IPS DF 4.7 (cell line): ENCODE data around the gene TBPL1.

Experiments used
- DNase-seq: peaks from one replicate; pipeline ENCODE4 v3.0.0-alpha.2; 2013; ENCODE audit warnings: low spot score; ENCODE audit errors: extremely low read depth

TBPL1 gene

DNA sequence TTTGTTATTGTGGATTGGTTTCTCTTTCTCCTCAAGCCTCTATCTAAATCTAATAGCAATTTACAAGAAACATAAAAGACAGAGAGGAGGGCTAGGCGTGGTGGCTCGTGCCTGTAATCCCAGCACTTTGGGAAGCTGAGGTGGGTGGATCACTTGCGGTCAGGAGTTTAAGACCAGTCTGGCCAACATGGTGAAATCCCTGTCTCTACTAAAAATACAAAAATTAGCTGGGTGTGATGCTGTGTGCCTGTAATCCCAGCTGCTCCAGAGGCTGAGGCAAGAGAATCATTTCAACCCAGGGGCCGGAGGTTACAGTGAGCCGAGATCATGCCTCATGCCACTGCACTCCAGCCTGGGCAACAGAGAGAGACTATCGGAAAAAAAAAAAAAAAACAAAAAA is 52.8 kb downstream of the TBPL1 start:
- no peak for DNase-seq

DNA sequence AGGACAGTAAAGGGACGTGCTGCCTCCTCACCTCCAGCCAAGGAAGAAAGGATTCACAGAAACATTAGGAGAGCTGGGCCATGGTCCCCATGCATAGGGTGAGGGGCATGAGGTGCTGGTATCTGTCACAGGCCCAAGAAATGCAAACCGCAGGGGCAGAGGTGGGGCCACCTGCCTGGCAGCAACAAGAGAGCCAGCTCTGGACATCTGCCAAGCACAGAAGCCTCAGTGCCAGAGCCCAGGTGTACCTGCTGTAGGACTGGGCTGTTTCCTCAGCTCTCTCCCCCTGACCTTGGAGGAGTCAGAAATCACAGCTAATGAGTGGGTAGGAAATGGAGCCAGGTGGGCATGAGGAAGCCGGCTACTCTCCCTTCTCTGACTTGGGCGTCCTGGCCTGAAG is 54.1 kb downstream of the TBPL1 start:
- no peak for DNase-seq

DNA sequence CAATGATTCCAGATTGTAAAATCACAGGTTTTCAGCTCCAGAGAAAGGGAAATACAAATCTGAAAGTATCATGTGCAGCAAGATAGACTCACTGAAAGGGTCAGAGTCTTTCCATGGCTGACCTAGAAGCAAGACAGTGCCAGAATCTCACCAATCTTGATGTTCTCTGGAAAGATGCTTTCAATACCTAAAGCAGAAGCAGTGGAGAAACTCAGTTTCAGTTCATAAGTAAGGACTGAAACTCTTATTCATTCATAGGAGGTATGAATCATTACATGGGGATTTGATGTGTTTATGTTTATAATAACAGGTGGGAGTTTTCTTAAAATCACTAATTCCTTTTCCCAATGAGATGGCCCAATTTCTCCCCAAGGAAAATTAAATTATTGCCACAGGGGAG is 56.9 kb downstream of the TBPL1 start:
- DNase-seq, result no peak

DNA sequence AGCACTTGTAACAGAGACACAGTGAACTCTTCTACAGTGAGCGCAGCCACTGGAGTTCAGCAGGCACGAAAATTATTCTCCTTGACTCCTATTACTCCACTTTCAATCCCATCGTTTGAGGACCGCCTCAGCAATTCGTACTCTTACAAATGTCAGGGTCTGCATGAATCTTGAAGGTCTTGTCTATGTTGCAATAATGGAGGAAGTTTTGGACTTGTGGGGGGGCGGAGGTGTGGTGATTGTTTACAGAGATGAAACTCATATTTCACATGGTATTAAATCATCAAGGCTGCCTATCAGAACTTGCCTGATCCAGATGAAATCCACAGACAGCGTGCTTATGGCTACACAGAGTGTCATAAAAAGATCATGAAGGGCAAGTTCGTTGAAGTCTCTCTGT is 57.4 kb downstream of the TBPL1 start:
- DNase-seq, result no peak

DNA sequence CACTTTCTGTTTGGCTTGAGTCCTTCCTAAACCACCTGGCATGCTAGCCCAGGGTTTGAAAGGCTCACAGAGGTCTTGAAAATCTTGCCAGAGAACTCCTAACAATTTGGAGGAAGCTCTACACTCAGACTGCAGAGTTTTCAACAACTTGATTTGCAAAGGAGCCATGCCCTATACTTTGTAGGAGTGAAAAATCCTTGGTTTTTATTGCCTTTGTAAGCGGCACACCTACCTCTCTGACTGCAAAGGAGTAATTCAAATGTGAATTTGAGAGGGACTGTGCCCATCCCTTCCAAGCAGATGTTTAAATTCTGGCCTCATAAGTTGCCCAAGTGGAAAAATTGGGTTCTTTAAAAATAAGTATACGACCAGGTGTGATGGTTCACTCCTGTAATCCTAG is 58.0 kb downstream of the TBPL1 start:
- no peak for DNase-seq

DNA sequence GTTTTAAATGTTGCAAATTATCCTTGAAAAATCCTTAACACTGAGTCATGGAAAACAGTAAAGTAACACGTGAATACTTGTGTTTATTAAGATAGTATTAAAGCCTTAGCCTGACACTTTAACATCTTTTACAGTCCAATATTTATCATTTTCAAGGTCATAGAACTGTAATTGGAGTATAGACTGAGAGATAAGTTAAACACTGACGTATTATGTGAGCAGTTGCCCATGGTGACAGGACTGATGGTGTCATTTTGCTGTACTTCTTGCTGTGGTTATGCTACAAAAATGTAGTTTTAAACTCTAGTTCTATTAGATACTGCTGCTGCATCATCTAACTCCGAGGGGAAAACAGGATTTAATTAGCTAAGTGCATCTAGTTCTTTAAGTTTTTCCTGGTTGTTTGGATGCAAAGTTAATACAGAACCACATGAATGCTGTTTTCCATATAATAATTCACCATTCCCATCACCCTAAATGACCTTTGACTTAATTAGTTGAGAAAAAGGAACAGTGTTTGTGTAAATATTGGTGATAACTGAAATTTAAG is 61.6 kb downstream of the TBPL1 start:
- no peak for DNase-seq

DNA sequence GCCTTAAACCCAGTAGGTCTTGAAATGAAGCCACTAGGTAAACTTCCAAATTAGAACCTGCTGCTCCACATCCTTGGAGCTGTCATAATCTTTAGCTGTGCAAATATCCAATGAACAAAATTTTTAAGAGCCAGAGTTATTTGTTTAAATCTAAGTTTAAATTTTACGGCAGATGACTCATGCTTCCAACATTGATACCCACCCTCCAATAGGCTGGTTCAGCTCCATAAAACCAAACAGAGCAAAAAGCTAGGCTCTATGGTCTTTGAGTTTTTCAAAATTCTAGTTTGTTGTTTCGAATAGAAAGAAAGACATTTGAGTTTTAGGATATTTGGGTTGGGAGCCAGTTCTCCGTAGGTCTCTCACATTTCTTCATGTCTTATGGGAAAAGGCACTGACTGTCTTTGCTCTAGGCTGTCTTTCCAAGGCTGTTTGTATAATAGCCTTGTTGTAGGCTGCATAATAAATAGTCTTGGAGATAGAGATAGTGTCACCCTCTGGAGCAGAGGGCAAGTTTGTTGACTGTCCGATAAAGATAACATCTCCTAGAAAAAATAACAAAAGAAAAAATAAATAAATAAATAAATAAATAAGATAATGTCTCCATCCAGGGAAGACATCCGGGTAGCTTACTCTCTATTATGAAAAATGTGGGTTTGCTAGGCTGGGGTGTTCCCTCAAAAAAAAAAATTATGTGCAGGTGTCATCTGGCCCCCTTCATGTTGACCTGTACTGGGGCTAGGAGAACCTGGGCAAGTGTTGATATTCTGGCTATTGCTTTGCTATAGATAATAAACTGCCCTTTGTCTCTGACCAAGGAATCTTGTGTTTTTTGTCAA is 62.9 kb downstream of the TBPL1 start:
- no peak for DNase-seq

DNA sequence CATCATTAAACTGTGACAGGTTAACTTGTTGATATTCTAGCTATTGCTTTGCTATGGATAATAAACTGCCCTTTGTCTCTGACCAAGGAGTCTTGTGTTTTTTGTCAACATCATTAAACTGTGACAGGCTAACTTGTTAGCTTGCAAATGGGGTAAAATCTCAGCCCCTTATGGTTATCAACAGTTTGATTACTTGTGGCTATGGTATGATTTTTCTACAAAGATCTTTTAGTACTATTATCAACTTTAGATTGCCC is 63.5 kb downstream of the TBPL1 start:
- no peak for DNase-seq

DNA sequence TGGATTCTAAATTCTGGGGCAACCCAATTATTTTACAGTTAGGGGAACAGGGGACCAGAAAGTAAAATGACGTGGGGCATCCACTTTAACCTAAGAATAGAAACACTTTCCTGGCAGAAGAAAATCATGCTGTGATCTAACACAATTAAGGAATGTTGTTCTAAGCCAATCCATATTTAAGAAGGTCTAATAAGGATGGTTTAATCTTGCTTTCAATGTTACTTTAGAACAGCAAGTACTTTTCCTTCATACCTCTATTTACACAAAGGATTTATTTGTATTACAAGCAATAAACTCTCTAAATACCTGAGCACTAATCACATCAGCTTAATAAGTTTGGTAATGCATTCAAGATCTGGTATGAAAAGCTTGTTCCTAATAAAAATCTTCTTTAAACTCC is 67.0 kb downstream of the TBPL1 start:
- DNase-seq, result no peak

DNA sequence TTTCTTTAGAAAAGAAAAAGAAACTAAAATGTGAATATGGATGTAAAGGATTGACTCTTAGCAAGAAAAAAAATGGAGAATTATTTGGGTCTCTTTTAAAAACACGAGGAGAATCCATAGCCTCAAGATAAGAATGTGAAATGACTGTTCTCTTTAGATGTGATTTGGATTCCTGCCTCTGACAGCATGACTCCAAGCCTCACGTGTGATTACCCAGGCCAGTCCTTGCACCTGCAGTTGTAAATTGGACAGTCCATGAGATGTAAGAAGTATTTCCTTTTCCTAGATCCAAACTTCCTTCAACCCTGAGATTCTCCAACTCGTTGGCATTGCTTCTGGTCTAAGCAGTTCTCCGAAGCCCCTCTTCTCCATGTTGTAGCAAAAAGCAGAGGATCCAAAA is 67.5 kb downstream of the TBPL1 start:
- no peak for DNase-seq

DNA sequence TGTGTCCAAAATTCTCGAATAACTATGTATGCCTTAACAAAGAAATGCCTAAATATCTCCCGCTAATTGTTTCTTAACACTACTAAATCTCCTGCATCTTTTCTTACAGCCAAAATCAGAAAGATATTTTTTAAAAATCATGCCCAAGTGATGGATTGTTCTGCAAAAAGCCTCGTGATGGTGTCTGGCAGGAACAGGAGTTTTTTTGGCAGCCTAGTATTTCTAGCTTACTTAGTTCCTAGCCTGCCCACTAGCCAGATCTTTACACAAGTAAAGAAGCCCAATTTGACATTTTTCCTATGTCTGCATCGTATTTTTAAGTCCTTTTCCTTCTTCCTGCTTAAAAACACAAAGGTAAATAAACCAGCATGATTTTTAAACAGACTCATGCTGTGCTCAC is 67.9 kb downstream of the TBPL1 start:
- no peak for DNase-seq

DNA sequence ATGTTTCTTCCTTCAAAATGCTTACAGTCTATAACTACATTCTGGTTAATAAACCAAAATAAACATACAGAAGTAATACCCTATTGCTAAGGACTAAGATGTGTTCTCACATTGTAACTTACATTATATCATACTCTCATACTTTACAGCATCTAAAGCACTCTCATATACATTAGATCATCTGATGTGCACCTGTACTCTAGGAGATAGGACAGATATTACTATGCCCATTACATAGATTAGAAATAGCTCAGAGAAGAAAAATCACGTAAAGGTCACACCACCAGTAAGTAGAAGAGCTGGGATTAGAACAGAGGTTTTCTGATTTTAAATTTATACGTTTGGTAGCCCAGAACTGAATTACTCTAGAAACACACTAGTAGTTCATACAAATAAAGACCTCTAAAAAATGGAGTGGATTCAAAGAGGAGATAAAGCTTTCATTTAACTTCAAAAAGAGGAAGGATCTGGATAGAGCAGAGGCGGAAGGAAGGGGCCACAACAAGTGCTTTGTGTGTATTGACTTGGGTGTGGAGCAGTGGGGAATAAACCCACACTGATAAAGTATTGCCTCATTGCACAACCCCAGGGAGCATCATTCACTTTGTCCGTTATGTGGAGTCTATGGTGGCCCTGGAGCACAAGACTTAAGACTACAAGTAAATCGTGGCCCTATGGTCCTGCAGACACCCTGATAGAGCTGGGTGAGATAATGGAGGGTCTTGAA is 68.5 kb downstream of the TBPL1 start:
- no peak for DNase-seq

DNA sequence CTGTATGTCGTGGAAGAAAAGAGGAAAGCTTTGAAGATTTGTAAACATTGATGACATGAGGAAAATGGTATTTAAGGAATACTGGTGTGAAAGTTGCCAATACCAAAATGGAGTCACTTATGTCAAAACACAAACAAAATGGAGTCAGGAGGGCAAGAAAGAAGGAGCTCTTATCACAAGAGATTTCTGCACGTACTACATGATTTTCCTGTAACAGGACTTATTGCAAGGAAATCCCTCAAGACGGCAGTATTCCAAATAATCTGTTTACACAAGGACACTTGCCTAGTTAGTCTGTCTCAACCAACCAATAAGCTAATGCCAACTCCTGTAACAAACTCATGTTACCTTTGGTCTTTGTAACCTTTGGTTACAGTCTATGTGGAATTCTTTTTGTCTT is 69.6 kb downstream of the TBPL1 start:
- no peak for DNase-seq

DNA sequence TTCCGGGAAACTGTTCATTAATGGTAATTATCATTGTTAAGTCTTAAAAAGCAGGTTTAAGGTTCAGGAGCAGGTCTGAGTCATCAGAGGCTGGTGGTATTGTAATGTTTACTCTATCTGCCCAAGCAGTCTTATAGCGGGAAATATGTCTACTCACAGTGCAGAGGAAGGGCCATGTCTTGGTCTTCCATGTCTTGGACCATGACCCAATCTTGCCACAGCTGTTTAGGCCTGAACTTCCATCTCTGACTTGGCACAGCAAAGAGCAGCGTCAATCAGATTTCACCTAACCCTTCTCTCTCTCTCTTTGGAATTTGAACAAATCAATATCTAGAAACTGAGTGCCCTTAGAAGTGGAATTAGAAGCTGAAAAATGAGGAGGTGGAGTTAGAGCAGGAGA is 73.6 kb downstream of the TBPL1 start:
- no peak for DNase-seq

DNA sequence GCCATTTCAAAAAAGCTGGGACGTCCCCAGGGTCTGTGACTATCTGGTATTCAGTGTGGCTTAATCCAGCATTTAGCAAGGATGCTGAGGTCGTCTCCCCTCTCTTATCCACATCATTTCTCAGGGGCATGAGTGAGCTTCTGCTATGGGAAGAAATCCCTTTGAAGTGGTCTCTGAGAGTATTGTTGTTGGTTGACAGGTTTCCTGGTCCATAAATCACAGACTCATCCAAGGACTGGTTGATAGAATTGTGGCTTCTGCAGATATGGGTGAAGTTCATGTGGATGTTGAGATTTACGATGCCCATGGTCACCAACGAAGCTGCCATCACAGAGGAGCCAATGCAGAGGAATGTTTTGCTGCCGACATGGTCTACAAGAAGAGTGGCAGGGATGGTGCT is 75.4 kb downstream of the TBPL1 start:
- no peak for DNase-seq

DNA sequence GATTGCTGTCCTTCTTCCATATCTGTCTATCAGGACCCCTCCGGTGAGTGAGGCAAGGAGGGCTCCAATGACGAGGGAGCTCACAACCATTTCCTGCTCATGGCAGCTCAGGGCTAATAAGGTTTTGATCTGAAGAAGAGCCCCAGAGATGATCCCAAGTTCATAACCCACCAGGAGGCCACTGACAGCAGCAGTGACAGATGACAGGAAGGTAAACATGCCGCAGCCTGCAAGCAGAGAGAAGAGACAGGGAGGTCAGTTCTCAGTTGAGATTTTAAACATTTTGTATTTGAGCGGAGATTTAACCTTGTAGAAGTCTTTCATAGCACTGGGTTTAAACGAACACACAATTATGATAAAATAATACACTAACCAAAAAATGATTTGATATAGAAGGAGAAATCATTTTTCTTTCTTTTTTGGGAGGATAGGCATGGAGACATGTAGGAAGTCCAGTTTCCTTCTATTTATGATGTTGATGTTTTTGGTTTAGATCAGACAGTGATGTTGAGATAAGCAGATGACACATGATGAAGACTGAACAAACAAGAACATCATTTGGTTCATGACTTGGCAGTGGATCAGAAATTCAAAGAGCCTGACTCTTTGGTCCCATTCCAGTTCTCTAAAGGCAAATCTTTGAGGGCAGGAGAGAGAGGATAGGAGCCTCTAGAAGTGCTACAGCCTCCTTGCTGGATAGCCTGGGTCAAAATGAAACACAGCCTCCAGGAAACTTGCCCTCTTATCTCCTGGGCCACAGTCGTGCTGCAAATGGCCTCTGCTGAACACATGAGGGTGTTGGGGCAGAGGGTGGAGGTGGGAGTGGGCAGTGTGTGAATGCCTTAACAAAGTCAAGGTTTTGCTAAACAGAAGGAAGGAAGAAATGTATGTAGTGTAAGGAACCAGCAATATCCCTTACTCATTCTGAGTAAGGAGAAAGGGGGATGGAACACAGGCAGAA is 76.8 kb downstream of the TBPL1 start:
- no peak for DNase-seq

DNA sequence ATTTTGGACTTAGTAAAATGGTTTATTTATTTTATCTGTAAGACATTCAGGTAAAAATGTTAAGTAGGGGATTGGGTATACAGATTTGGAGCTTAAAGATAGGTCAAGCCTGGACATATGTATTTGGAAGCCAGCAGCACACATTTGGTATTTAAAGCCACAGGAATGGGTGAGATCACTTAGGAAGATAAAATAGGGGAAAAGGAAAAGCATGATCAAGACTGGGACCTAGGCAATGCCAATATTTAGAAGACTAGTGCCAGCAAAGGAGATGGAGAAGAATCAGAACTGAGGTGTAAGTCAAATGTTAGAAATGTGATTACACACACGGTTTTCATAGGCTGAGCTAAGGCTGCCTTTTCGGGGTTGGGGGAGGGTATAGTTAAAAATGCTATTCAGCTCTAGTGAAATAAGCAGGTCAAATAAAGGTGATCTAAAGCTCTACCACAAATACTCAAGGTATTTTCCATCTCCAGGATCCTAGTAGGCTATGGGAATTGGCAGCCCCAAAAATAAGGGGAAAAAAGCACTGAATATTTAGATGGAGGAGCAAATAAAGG is 78.8 kb downstream of the TBPL1 start:
- DNase-seq, result no peak

DNA sequence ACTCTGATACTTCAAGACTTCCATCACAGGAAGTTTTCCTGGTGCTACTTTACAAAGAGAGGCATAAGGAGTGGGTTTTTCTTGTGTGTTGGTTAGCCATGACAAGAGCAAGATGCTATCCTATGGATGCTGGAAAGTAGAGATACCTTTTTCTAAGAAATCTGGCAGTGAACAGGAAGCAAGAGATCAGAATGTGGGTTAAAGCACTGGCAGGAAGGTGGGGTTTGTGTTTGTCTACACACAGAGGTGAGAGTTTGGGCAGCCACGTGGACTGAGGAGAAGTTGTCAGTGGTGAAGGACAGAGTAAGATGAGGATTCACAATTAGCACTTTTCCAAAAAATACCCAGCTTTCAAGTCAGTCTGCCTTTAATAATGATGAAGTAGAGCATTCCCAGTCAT is 81.5 kb downstream of the TBPL1 start:
- DNase-seq, result no peak

DNA sequence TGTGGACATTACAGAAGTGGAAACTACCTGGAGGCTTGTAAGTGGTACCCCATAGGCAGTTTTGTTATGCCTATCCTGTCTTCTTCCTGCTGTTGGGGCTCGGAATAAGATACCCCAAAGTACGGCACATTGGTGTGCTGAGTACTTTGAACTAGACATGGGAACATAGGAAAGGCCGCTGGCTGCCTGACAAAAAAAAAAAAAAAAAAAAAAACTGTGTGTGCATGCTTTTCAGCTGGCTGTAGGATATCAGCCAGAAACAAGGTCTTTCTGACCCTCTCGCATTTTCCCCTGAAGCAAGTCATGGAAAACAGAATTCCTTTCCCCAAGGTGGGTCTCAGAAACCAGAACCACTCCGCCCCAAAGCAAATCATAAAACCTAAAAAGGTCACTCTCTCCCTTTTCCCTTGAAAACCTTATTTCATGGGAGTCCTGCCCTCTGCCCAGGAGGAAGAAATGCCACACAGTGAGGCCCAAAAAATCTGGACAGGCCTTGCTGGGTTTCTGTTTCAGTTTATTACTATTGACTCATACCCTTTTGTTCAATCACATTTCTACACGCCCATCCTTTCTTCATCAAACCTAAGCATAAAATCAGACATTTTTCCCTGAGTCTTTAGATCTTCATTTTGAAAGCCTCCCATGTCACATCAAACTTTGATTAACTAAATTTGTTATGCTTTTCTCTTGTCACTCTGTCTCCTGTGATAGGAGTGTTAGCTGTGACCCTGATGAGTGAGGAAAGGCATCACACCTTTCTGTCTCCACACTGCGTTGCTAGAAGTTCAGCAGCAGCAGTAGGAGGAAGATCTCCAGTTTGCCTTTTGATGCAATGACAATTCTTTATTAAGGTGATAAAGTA is 82.2 kb downstream of the TBPL1 start:
- DNase-seq, result no peak

DNA sequence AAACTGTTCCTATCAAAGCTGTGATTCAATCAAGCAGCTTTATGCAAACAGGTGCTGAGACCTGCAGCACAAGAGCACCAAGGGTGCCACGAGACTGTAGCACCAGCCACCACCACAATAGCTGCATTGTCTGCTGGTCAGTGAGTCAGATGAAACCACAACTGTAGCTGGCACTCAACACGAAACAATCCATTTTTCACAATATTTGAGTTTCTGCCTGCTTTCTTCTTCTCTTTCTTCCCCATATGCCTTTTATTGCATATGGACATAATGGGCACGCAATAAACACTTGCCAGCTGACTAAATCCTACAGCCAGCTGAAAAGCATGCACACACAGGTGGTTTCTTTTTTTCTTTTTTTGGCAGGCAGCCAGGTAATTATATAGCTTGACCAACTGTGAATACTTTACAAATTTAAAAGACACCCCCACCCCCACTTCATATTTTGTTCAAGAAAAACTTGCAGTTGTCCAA is 82.8 kb downstream of the TBPL1 start:
- DNase-seq, result no peak
